GM21737 (cell line): Measurements from ENCODE around the gene AP2S1.
"Not testable (repeated sequence)": the region's sequence is repeated elsewhere in the genome, so short reads cannot be mapped to it uniquely, and the experiment has no call there.

ENCODE experiments used
- ATAC-seq: cut with Tn5 transposase; IDR thresholded peaks from one replicate; pipeline ENCODE4 v1.9.1; 2021; ENCODE audit warnings: mild to moderate bottlenecking, moderate library complexity; ENCODE audit not compliant: unreplicated experiment

The AP2S1 gene

GRCh38 chr19:46850228-46851203, at the start of gene AP2S1:
AP2S1 (minus strand) TSS chr19:46850846; CDS start chr19:46850766, 80 bp downstream.
- peak; percentile 96 for ATAC-seq

GRCh38 chr19:46900341-46900740, 49.7 kb upstream of the AP2S1 start:
- no peak for ATAC-seq

GRCh38 chr19:46898731-46899130, 48.1 kb upstream of the AP2S1 start:
- ATAC-seq = no peak

GRCh38 chr19:46896076-46896794, 45.6 kb upstream of the AP2S1 start:
- no peak for ATAC-seq

GRCh38 chr19:46892252-46893179, 41.9 kb upstream of the AP2S1 start:
- no peak for ATAC-seq

- no peak for ATAC-seq
Measured at GRCh38 chr19:46890423-46891170, 40.0 kb upstream of the AP2S1 start.

- no peak for ATAC-seq
Measured at GRCh38 chr19:46887240-46887782, 36.7 kb upstream of the AP2S1 start.

- no peak for ATAC-seq
Measured at GRCh38 chr19:46886546-46887239, 36.0 kb upstream of the AP2S1 start.

- ATAC-seq = no peak
Measured at GRCh38 chr19:46885411-46885810, 34.8 kb upstream of the AP2S1 start.

- ATAC-seq = not testable (repeated sequence)
Measured at GRCh38 chr19:46882751-46883150, 32.1 kb upstream of the AP2S1 start.

- no peak for ATAC-seq
Measured at GRCh38 chr19:46882034-46882433, 31.4 kb upstream of the AP2S1 start.

- no peak for ATAC-seq
Measured at GRCh38 chr19:46881092-46881491, 30.4 kb upstream of the AP2S1 start.

GRCh38 chr19:46880431-46880830, 29.8 kb upstream of the AP2S1 start:
- ATAC-seq = no peak

GRCh38 chr19:46878613-46879375, 28.1 kb upstream of the AP2S1 start:
- no peak for ATAC-seq

GRCh38 chr19:46875657-46876056, 25.0 kb upstream of the AP2S1 start:
- no peak for ATAC-seq

GRCh38 chr19:46875234-46875633, 24.6 kb upstream of the AP2S1 start:
- ATAC-seq = no peak

GRCh38 chr19:46872967-46873366, 22.3 kb upstream of the AP2S1 start:
- no peak for ATAC-seq

GRCh38 chr19:46871173-46871572, 20.5 kb upstream of the AP2S1 start:
- not testable (repeated sequence) for ATAC-seq
